Fibroblast of peridontal ligament (primary cell): ENCODE data around the gene AURKAIP1.

Experiments
- DNase-seq: peaks from one replicate; pipeline ENCODE4 v3.0.0-alpha.2; 2010; ENCODE audit errors: extremely low read depth

The AURKAIP1 gene

GRCh38 chr1:1347663-1348419, 27.2 kb downstream of the AURKAIP1 start:
- no peak for DNase-seq

- no peak for DNase-seq
Measured at GRCh38 chr1:1347026-1347595, 27.9 kb downstream of the AURKAIP1 start.

- DNase-seq = no peak
Measured at GRCh38 chr1:1346501-1346890, 28.5 kb downstream of the AURKAIP1 start.

GRCh38 chr1:1345860-1346500, 29.0 kb downstream of the AURKAIP1 start:
- DNase-seq = no peak

GRCh38 chr1:1345384-1345783, 29.6 kb downstream of the AURKAIP1 start:
- no peak for DNase-seq

GRCh38 chr1:1344655-1345361, 30.2 kb downstream of the AURKAIP1 start:
- no peak for DNase-seq

- DNase-seq = no peak
Measured at GRCh38 chr1:1343811-1344421, 31.1 kb downstream of the AURKAIP1 start.

GRCh38 chr1:1342584-1343115, 32.4 kb downstream of the AURKAIP1 start:
- no peak for DNase-seq

- no peak for DNase-seq
Measured at GRCh38 chr1:1342061-1342562, 32.9 kb downstream of the AURKAIP1 start.

- DNase-seq = no peak
Measured at GRCh38 chr1:1341549-1342021, 33.4 kb downstream of the AURKAIP1 start.

- DNase-seq = no peak
Measured at GRCh38 chr1:1340791-1341548, 34.0 kb downstream of the AURKAIP1 start.

GRCh38 chr1:1340185-1340584, 34.8 kb downstream of the AURKAIP1 start:
- DNase-seq = no peak

GRCh38 chr1:1338278-1338677, 36.7 kb downstream of the AURKAIP1 start:
- DNase-seq = no peak

GRCh38 chr1:1337793-1338147, 37.2 kb downstream of the AURKAIP1 start:
- no peak for DNase-seq

GRCh38 chr1:1336931-1337792, 37.8 kb downstream of the AURKAIP1 start:
- no peak for DNase-seq

- no peak for DNase-seq
Measured at GRCh38 chr1:1336446-1336845, 38.6 kb downstream of the AURKAIP1 start.

GRCh38 chr1:1335792-1336248, 39.2 kb downstream of the AURKAIP1 start:
- DNase-seq = no peak

GRCh38 chr1:1335283-1335682, 39.7 kb downstream of the AURKAIP1 start:
- DNase-seq = no peak

GRCh38 chr1:1334835-1335234, 40.2 kb downstream of the AURKAIP1 start:
- no peak for DNase-seq
